ENCODE measurements around the gene GDAP2.
A peak's percentile ranks its signal among the peaks of the same experiment; 100 is the strongest.
"Not testable (repeated sequence)": the region's sequence is repeated elsewhere in the genome, so short reads cannot be mapped to it uniquely, and the experiment has no call there.

Gene GDAP2, protein sequence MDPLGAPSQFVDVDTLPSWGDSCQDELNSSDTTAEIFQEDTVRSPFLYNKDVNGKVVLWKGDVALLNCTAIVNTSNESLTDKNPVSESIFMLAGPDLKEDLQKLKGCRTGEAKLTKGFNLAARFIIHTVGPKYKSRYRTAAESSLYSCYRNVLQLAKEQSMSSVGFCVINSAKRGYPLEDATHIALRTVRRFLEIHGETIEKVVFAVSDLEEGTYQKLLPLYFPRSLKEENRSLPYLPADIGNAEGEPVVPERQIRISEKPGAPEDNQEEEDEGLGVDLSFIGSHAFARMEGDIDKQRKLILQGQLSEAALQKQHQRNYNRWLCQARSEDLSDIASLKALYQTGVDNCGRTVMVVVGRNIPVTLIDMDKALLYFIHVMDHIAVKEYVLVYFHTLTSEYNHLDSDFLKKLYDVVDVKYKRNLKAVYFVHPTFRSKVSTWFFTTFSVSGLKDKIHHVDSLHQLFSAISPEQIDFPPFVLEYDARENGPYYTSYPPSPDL

DNA sequence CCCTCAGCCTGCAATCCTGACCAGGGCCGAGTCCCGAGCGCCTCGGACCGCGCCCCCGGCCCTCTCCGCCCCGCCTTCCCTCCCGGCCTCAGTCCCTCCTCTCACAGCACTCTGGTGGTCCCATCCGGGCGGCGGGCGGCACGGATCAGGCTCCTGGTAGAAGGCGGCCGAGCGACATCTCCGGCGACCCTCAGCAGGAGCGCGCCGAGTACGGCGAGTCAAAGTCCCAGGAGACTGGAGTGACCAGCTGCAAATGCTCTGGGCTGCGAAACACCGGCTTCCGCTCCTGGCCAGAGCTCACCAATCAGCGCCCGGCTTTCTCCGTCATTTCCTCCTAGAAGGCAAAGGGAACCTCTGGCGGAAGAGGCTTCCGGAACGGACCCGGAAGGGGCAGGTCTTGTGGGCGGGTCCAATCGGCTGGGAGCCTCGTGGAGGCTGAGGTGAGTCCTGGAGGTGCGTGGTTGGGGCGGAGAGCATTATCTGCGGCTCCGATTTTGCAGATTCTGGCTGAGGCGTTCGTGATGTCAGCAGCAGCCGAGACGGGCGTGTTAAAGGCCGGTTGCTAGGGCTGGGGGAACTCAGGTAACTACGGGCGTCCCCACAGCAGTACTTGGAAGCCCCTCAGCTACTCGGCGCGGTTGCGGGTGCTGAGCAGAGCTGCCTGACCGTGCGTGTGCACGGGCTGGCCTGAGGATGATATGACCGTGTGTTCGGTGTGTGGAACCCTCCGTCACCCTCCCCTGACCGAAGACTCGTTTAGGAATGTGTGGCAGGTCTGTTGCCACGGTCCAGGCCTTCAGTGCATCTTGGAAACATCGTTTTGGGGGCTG lies at the start of gene GDAP2, which contains the start of gene WDR3:
TSS of gene GDAP2 (minus strand) at position 279 of the 830 bp plus-strand sequence. CDS start 9,264 bp downstream, outside the sequence.
TSS of gene WDR3 (plus strand) at position 397 of the 830 bp plus-strand sequence. CDS start 3,581 bp downstream, outside the sequence.
- DNase-seq (ENCODE audit: low spot score) = peak; percentile 96

GRCh38 chr1:117976381-117976780 lies 47.0 kb upstream of the GDAP2 start:
- no peak for DNase-seq (ENCODE audit: low spot score)

- no peak for DNase-seq (ENCODE audit: low spot score)
Observed at GRCh38 chr1:117971777-117972176, 42.4 kb upstream of the GDAP2 start.

GRCh38 chr1:117970252-117970651 lies 40.8 kb upstream of the GDAP2 start:
- no peak for DNase-seq (ENCODE audit: low spot score)

- no peak for DNase-seq (ENCODE audit: low spot score)
Observed at GRCh38 chr1:117967881-117968280, 38.5 kb upstream of the GDAP2 start.

- DNase-seq (ENCODE audit: low spot score) = peak; percentile 46
Observed at GRCh38 chr1:117967477-117967876, 38.1 kb upstream of the GDAP2 start.

DNA sequence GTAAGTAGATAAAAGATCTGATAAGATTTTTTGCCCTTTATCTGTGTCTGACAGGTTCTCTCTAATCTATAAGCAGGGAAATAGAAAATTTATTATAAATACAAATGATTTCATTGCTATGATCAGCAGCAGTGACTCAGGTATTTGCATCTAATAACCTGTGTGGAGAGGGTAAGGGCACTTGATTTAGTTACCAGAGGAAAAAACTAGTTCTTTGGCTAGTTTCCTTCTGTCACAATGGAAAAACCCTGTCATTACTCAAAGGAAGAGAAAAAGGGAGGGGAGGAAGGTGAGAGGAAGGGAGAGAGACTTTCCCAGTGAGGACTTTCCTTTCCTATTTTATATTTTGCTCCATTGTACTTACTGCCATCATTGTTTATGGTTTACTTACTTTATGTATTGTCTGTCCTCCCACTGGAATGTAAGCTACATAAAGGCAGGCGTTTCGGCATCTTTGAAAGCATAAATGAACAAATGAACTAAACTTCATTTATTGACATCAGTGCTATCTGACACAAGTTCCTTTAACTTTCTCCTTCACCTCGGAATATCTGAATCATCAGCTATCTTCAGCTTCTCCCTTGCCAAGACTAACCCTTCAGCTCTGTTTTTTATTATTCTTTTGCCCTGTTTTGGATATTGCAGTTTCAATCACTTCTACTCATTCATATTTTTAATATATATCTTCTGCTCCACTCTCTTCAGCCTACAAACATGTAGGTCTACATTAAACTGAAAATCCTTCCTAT lies 35.0 kb upstream of the GDAP2 start:
- no peak for DNase-seq (ENCODE audit: low spot score)

DNA sequence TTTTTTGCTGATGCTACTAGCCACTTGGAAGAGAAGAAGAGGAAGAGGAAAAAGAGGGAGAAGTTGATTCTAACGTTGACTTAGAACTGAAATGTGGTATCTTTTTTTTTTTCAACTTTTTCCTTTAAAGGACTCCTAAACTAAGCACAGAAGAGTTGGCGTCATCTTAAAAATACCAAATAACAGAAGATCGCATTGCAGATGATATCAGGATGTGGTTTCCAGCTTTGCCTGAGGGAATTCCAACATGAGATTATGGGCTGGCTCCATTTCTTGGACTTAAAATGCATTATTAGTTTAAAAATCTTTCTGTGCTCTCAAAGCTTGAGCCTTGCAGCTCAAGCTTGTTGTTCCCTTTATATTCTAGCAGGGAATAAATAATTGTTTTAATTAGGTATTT lies 29.9 kb upstream of the GDAP2 start:
- DNase-seq (ENCODE audit: low spot score) = no peak

DNA sequence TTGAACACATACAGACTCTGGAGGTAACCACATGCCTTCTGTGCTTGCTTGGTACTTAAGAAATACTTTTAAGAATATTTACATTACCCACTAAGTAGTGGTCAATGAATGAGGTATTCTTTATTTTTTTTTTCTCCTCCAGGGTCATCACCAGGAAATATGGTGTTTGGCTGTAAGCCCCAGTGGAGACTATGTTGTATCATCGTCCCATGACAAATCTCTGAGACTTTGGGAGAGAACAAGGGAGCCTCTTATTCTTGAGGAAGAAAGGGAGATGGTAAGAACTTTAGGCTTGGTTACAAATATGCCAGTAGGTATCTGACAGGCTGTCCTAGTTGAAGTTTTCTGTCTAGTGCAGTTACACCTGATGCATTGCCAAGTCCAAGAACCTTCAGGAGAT lies 23.0 kb upstream of the GDAP2 start:
- DNase-seq (ENCODE audit: low spot score) = no peak

DNA sequence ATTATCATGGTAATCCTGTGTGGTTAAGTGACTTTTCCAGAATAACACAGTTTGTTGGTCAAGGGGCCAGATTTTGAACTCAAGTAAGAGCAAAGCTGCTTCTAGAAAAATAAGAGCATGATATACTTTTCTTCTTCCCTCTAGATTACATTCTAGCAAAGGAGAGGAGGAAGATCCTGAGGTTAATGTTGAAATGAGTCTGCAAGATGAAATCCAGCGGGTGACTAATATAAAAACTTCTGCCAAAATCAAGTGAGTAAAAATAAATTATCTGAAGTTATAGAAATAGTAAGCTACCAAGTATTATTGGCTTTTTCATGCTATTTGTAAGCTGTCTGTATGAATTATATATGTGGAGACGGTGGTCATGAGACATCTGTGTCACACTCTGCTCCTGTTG lies 12.9 kb upstream of the GDAP2 start:
- DNase-seq (ENCODE audit: low spot score) = peak; percentile 6

GRCh38 chr1:117933769-117934168 lies 4.3 kb upstream of the GDAP2 start:
- no peak for DNase-seq (ENCODE audit: low spot score)

GRCh38 chr1:117932576-117932975 lies 3.2 kb upstream of the GDAP2 start:
- no peak for DNase-seq (ENCODE audit: low spot score)

DNA sequence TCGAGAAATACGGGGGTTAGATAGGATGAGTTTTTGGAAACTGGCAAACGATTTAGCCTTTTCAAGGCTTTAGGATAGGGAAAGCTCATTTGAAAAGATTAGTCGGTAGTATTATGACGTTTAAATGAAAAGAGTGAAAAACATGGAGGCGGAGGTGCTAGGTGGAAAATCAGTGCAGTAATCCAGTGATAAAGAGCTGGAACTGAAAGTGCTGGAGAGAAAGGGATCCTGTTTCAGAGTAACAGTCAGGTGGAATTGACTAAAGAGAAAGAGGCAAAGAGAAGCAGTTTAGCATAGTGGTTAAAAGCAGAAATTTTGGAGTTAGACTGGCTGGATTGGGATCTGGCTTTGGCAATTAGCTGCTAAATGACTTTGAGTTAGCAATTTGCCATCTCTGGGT lies 1.1 kb upstream of the GDAP2 start:
- DNase-seq (ENCODE audit: low spot score) = peak; percentile 2

DNA sequence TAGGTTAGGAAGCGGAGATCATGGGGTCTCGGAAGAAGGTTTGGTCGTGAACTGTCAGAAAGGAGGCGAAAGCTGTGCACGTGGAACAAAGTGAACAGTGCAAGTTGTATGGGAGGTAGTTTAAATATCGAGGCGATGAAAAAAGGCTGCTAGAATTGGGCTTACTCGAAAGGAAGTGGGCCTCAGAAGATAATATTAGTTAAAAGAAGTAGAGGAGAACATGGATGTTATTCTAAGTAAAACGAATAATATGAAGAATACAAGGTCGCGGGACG lies 689 bp upstream of the GDAP2 start:
- no peak for DNase-seq (ENCODE audit: low spot score)

- DNase-seq (ENCODE audit: low spot score) = peak; percentile 67
Observed at GRCh38 chr1:117928881-117929342, 509 bp downstream of the GDAP2 start.

DNA sequence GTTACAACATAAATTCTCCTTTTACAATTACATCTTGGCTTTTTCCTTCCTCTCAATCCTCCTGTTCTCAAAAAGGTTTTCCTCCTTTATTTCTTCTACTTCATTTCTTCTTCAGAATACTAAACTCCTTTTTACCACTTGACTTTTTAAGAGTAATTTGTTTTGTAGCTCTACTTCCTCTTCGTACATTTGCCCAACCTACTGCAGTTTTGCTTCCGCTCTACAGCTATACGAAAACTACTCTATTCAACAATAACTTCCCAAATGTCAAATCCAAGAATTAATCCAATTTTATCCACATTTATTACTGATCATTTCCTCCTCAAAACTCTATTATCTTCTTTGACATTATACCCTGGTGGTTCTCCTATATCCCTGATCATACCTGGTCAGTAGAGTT lies 3.4 kb downstream of the GDAP2 start:
- no peak for DNase-seq (ENCODE audit: low spot score)

DNA sequence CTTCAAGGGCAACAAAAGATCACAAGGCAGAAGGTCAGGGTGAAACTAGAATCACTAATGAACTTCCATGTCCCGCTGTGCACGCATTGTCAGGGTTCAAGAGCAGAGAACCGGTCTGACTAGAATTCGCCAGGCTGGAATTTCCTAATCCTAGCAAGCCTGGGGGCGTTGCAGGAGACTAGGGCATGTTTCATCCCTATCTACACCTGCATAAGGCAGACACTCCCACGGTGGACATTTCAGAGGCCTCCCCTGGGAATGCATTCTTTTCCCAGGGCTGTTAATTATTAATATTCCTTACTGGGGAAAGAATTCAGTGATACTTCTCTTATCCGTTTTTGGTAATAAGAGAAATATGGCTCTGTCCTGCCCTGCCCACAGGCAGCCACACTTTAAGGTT lies 6.7 kb downstream of the GDAP2 start:
- not testable (repeated sequence) for DNase-seq (ENCODE audit: low spot score)

GRCh38 chr1:117921991-117922390 lies 7.4 kb downstream of the GDAP2 start:
- DNase-seq (ENCODE audit: low spot score) = no peak

DNA sequence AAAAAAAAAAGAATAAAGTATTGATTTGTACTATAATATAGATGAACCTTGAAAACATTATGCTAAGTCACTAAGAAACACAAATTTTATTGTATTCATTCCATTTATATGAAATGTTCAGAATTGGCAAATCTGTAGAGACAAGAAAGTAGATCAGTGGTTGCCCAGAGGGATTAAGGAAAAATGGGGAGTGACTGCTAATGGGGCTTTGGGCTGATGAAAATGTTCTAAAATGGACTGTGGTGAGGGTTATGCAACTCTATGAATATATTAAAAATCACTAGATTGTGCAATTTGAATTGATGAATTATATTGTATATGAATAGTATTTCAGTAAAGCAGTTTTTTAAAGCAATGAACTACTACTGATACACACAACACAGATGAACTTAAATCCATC lies 10.0 kb downstream of the GDAP2 start:
- DNase-seq (ENCODE audit: low spot score) = no peak

- DNase-seq (ENCODE audit: low spot score) = no peak
Observed at GRCh38 chr1:117911051-117911450, 18.4 kb downstream of the GDAP2 start.

DNA sequence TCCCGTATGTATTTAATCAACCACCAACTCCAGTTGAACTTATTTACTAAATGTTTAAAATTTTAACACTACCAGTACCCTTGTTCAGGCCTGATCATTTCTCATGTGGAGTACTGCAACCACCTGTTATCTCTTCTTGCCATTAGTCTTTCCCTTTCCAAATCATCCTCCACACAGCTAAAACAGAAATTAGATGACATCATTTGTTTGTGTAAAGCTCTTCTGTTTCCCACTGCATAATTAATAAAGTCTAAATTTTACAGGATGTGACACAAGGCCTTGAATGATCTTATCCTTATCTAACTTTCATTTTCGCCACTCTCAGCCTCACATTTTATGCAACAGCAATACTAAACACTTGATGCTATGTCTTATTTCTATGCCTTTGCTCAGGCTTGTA lies 24.4 kb downstream of the GDAP2 start:
- no peak for DNase-seq (ENCODE audit: low spot score)

GRCh38 chr1:117904485-117904884 lies 24.9 kb downstream of the GDAP2 start:
- no peak for DNase-seq (ENCODE audit: low spot score)
